Cardiac fibroblast (primary cell): Measurements from ENCODE around the gene PRDM15.

ENCODE experiments used
- DNase-seq, 2 donors: peaks; one replicate each; pipeline versions ENCODE4 v3.0.0 to v3.0.0-alpha.2; 2010; ENCODE audit warnings: low read depth in 2 of 2
- H3K4me3 ChIP-seq, 2 donors: replicated peaks in 1 of 2; 1 replicate in 1 of 2; 2 replicates in 1 of 2; pipeline ENCODE4 v1.5.1; 2011; ENCODE audit warnings: low read depth in 2 of 2, low read length in 2 of 2, mild to moderate bottlenecking in 2 of 2, moderate library complexity in 1 of 2
- CTCF ChIP-seq: IDR thresholded peaks from one replicate; pipeline ENCODE4 v1.5.1; 2011; ENCODE audit warnings: low read depth, mild to moderate bottlenecking, low read length, inconsistent platforms

The PRDM15 gene

GRCh38 chr21:41881051-41881450 lies 1.9 kb upstream of the PRDM15 start:
- no peak overlapping the region for H3K4me3 ChIP-seq
- DNase-seq, result no peak
- no peak for TF ChIP-seq CTCF

- no peak overlapping the region for H3K4me3 ChIP-seq
- no peak for TF ChIP-seq CTCF
- no peak for DNase-seq
These were observed 1.0 kb upstream of the PRDM15 start for GRCh38 chr21:41880153-41880552.

- DNase-seq, result peak; percentile 84 to 90
- peak overlapping the region; percentile 83 to 84 for H3K4me3 ChIP-seq
- TF ChIP-seq CTCF, result no peak
These were observed 334 bp downstream of the PRDM15 start for GRCh38 chr21:41878831-41879189.

GRCh38 chr21:41877901-41878830 lies 978 bp downstream of the PRDM15 start:
- peak overlapping the region; percentile 83 to 84 for H3K4me3 ChIP-seq
- peak; percentile 65 to 76 for DNase-seq
- TF ChIP-seq CTCF, result no peak

DNA sequence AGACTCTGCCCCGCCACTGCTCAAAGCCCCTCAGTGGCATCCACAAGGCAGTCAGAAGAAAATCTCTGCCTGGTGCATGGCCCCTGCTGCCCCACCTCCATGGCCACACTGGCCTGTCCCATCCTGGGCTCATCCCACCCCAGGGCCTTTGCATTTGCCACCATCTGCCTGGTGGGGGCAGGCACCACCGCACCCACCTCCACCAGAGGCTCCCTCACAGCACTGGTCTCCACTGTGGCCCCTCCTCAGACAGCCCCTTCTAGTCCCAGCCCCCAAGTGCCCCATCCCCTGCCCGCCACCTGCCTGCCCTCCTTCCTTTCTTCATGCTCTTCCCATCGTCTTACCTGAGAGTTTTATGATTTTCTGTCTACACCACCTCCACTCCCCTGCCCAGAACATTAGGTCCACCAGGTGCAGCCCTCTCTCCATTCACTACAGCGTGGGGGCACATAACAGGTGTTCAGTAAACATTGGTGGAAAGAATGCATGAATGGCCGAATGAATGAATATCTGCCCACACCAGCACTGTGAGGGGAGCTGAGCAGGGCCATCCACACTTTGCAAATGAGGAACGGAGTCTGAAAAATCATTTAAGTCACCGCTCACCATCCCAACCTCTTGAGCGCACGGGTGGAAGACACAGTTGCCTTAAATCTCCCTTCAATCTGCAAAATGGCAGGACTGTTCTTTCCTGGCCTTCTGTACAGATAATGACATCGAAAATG lies 2.1 kb downstream of the PRDM15 start:
- no peak for TF ChIP-seq CTCF
- no peak for DNase-seq
- H3K4me3 ChIP-seq, result no peak overlapping the region

- no peak for DNase-seq
- no peak for TF ChIP-seq CTCF
- H3K4me3 ChIP-seq, result no peak overlapping the region
These were observed 2.7 kb downstream of the PRDM15 start for GRCh38 chr21:41876396-41876795.
